Measurements from ENCODE around the gene HS6ST3.

- no peak for TF ChIP-seq CTCF (IDR thresholded peaks at IDR 0.05 in 4 of 5, conservative IDR thresholded peaks at IDR 0.05 in 1 of 5)
- no peak for TF ChIP-seq POLR2A (IDR thresholded peaks at IDR 0.05)
These were observed 560.5 kb downstream of the HS6ST3 start for GRCh38 chr13:96650301-96650886.
